OCI-M2 (cell line): ENCODE results near the gene TSHZ2.
"Not testable (repeated sequence)": the region's sequence is repeated elsewhere in the genome, so short reads cannot be mapped to it uniquely, and the experiment has no call there.

ENCODE experiments used
- DNase-seq: peaks from one replicate; lab custom pipeline; 2025; ENCODE audit not compliant: unreplicated experiment; lab: John Stamatoyannopoulos, UW

The TSHZ2 gene

DNA sequence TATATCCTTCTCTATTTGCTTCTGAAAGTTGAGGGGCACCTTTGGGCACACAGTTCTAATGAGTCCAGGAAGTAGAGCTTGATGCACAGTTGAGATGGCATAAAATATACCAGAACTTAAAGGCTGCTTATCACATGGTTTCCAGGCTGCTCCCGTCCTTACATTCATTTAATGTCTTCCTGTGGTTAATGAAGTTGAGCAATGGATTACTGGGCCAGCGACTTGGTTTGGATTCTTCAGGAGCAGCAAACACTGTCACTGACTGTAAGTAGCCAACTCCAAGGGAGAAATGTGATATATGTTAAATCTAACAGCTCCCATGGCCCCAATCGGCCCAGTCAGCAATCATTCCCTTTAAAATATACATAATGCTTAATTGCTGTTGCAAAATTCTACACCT is 9.0 kb upstream of the TSHZ2 start:
- no peak for DNase-seq

DNA sequence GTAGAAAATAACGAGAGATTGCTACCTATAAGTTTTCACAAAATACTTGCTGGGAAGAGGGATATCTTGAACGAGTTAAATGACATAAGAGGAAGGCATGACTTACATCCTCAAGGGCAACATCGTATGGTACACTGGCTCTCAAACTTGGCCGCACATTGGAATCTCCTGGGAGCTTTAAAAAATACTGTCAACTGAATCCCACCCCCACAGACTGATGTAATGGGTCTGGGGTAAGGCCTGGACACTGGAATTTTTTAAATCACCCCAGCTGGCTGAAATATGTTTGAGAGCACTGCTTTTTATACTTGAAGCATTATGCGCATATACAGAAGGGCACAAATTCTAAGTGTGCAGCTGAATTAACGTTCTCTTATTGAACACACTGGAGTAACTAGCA is 8.0 kb upstream of the TSHZ2 start:
- no peak for DNase-seq

DNA sequence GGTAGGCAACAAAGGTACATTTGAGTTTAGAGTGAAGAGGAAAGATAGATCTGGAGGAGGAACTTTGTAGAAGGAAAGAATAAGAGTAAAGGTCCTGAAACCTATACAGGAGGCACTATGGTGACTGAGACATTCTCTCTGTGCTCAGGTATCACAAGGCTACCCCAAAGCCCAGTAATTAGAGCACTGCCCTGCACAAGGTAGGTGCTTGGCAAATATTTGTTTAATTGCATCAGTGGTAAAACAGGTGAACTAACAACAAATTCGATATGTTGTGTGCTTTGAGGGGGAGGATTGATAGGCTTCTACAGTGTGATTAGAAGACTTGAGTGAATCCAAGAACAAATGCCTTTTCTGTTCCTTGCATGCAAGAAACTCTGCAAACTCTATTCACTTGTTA is 6.8 kb upstream of the TSHZ2 start:
- no peak for DNase-seq

DNA sequence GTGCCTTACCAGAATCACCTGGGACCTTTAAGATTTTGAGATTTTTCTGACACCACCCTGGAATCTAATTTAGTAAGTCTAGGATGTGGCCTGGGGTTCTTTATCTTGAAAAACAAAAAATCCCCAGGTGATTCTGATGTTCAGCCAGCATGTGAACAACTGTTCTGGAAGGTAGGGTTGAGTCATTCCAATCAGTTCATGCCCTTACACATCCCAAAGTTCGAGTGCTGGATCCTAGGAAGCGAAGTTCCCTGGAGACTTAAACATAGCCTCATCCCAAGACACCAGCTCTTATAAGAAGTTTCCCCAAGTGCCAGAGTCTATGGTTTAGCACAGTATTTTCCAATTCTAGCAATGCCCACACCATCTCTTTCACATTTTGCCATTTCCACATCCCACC is 6.3 kb upstream of the TSHZ2 start:
- DNase-seq, result no peak

DNA sequence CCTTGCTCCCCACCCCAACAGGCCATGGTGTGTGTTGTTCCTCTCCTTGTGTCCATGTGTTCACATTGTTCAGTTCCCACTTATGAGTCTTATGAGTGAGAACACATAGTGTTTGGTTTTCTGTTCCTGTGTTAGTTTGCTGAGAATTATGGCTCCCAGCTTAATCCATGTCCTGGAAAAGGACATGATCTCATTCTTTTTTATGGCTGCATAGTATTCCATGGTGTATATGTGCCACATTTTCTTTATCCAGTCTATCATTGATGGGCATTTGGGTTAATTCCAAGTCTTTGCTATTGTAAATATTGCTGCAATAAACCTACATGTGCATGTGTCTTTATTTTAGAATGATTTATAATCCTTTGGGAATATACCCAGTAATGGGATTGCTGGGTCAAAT is 5.6 kb upstream of the TSHZ2 start:
- not testable (repeated sequence) for DNase-seq

DNA sequence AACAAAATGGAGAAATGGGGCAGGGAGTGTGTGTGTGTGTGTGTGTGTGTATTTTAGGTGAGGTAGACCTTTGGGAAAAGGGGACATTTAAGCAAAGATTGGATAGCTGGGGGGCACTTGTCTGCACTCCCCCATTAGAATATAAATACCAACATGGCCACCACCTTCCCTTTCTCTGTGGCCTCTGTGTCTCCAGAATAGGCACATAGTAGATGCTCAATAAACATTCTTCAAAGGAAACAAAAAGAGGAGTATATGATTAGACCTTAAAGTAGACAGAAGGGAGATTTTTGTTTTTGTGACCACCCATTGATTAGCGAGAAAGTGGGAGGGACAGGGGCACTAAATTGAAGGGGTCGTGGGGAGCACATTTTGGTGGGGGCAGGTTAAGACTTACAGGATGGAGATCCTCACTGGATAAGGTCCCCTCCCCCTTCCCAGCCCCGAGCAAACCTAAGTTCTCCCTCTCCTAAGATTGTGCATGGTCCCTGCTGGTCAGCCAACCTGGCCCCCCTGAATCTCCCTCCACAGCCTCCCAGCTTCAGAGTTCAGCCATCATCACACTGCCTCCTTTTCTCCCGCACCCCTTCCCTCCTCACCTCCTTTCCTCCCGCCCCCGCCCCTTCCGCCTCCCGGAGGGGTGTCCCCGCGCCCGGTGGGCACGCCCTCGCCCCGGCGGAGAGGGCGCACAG is 514 bp upstream of the TSHZ2 start:
- no peak for DNase-seq

DNA sequence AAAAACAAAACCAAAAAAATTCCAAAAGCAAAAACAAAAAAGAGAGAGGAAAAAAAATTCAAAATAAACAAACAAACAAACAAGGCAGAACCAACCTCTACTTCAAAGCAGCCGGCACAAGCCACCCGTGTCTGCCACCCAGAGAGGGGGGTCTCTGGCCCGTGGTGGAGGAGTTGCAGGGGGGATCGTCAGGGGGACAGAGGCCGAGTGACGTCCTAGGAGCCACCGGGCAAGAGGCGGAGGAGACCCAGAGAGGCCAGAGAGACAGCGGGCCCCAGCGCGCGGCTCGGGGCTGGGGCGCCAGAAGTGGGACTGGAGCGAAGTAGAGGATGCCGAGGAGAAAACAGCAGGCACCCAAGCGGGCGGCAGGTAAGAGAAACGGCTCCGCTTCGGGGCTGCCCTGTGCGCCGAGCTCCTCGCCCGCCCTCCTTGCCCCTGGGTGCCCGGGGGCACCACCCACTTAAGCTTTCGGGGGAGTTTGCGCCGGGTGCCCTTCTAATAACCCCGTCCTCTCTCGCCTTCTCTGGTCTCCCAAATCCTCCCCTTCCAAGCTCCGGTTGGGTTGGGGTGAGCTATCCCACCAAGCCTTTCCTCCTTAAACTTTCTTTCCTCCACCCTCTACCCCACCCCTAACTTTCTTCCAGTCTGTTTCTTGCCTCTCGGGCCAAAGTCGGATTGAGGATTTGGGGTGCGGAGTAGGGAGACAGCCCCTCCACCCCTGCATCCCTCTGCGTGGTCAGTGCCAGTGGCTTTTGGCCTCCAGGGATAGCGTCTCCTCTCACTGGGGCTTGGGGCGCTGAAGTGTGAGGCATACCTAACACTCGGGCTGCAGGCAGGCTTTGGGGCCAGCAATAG is 1.0 kb downstream of the TSHZ2 start:
- DNase-seq, result no peak

DNA sequence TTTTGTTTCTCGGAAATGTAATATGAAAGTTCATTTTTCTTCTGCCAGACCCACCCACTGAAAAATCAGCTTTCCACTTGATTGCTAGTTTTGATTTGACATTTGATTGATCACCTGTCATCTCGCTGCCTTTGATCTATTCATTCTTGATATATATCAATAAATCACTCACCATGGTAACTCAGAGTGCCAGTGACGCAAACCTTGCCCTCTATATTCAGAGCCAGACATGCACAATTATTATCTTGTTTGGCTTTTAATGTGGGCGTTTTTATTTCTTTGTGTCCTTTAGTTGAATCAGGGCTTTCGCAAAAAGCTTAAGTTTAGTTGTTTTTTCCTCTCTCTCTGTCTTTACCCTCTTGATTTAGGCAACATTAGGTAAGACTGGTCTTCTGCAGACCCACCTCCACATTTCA is 2.0 kb downstream of the TSHZ2 start:
- DNase-seq, result no peak

DNA sequence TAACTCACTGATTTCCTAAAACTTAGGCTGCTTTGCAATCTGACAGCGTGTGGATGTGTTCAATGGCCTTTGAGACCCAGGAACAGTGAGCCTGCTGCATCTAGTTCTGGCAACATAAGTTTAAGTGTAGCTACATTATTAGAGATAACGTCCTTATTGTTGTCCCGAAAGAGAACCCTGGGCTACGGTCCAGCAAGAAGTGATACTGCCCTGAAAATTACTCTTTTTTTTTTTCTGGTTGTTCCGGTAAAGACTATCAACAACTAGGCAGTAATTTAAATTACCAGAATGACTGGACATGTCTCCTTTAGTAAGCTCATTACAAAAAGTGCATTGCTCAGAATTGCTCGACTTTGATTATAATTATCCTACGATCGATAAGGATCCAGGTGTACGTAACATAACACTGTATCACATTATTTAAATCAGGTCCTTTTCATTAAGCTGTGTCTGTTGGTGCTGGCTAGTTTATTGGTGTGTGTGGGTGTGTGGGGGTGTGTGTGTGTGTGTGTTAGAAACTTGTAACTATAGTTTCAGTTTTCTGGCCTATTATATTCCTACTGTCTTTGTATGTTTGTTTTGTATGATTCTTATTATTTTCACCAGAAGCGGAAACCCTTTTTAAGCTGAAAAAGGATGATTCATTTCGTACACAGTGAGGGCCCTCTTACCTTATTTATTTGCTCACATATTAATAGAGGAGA is 3.0 kb downstream of the TSHZ2 start:
- no peak for DNase-seq

DNA sequence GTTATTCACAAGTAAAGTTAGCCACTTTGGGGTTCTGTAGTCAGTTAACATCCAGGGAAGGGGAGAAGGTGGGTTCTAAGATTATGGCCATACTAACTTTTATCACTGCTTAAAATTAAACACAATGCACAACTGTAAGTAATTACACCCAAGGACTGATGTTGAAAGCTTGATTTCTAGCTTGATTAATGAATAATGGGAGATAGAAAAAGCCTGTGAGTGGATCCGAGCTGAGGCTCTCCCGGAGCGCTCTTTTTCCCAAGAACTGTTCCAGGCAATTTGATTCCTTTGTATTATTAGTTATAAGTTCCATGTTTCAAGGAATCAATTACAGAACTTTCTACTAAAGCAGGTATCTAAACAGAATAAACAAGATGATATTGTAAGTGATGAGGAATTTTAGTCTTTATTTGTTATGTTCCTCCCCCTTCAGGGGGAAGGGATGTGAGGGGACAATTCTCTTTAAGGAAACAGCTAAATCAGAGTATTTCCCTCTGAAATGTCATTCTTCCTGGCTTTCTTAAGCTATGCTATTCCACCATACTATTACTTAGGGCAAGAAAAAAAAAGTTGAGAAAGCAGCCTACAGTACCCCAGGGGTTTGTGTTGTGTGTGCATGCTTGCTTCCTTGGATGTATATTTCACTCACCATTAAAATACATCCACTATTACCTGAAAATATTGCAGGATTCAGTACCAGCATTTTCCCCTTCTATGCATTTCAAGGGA is 3.8 kb downstream of the TSHZ2 start:
- DNase-seq, result no peak

DNA sequence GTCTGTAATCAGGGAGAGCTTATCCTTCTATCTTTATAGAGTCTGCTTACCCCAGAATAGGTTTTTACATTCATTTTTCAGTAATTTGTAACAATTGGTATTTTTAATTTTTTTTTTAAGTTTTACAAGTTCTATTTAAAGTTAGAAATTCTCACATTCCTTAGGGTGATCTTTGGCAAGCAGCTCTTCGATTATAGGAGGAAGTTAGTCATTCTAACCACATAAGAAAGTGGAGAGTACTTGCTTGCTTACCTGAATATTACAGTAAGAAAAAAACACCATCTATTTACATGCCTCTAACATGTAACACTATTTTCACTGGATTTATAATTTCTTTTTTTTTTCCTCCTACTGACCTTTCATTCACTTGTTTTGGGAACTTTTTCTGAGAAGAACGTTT is 6.7 kb downstream of the TSHZ2 start:
- DNase-seq, result no peak

DNA sequence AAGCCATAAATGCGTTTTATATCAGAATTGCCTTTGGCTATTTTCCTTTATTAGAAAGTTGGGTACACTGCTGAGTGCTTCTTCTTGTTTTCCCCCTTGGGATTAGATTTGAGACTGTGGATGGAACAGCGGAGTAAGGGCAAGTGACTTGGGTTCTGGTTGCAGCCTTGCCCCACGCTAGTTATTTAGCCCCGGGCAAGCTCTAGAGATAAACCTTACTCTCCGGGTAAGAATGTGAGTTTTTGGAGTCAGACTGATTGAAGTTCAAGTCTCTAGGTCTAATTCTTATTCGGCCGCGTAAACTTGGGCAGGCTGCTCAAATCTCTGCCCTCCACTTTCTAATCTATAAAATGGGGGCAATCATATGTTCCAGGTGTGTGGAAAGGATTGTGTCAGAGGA is 8.9 kb downstream of the TSHZ2 start:
- no peak for DNase-seq

DNA sequence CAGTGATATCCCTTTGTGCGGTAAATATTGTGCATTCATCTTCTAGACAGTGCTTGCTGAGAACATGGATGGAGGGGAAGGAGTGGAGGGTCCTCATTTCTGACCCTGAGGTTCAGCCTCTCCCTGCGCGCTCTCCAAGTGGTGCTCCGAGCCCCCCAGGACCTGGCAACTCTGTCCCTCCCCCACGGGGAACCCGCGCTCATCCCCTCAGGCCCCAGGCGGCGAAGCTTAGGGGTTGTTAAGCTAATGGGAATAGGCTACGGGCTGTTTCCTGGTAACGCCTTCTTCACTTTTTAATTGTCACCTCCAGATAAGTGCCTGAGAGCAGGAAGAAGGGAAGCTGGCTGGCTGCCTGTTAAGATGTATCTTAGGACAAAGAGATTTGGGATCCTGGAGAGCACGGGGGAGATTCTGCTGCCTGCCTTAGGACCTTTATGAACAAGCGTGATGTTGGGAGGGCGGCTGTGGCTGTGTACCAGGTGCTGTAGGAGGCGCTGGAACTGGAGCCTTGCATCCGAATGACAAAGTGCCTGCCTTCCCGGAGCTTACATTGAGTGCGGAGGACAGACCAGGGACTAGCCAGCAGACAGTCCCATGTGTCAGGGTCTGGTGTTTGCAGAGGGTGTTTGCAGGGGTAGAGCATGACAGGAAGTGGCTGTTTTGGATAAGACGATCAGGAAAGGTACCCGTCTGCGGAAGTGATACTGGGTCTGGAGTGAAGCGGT is 11.7 kb downstream of the TSHZ2 start:
- no peak for DNase-seq

DNA sequence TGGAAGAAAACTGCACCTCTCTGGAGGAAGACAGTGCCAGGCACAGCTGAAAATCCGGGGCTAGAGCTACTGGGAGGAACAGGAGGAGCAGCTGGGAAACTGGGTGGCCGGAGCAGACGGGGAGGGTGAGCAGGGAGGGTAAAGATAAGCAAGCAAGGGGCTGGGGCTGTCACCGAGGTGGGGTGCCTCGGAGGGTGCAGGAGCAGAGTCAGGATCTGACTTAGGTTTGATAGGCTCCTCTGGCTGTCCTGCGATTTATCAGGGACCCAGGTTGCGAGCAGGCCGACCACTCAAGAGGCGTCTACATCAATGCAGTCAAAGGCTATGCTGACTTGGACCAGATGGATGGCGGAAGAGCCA is 12.3 kb downstream of the TSHZ2 start:
- DNase-seq, result no peak

DNA sequence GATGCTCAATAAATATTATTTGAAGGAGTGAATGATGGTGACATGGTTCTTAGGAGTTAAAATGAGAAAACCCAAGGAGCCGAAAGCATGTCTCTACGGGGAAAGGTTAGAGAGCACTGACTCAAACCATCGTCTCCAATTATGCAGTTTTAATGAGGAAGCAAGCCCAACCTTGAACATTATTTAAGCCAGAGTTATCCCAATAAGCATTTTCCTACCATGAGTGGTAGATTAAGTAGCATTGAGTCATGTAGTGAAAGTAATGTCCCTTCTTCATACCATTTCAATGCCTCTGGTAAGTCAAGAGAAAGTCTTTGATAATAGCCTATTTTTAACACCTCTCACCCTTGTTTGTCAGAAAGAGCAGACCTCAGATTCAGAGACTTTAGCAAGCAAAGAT is 13.5 kb downstream of the TSHZ2 start:
- no peak for DNase-seq

DNA sequence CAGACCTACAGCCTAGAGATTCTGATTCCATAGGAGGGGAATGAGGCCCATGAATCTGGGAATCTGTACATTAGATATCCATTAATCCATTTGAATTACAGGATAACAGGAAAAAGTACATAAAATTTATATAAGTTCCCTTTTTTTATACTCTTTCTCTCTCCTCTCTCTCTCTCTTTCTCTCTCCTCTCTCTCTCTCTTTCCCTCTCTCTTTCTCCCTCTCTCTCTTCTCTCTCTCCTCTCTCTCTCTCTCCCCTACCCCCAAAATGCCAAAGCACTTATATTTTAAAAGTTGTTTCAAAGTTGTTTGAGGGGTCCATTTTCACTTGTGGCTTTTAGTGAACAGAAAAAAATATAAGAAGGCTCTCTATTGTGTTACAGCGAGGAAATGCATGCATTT is 15.1 kb downstream of the TSHZ2 start:
- DNase-seq, result no peak

DNA sequence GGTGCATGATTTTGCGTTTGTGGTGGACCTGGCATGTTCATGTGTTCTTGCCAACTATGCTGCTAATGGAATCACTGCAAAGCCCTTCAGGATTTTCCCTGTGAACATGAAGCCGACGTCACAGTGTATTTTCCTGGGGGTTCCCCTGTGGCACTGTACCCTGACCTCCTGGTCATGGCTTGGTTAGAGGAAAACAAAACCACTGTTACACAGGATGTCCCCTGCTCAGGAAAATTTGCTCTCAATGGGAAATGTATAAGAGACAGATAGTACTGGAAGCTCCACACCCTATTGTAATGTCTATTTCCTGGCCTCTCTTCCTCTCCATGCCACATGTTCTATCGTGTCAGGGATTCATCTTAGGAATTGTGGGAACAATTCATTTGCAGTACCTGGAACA is 19.7 kb downstream of the TSHZ2 start:
- no peak for DNase-seq

DNA sequence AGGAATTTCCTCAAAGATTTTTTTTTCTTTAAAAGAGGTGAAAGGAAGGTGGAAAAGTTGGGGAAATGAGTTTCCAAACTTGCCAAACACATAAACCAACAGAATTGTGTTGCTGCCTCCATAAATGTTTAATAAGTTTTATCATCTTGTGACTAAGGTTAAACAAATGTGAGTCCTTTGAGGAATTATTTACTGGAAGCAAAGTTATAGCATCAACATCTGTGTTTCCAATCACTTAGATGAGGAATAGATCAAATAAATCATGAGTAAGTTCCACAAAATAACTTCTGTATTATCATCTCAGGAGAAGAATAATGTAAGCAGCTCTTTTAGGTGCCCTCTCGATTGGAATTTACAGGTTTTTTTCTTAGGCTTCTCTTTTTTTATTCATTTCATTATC is 20.5 kb downstream of the TSHZ2 start:
- DNase-seq, result no peak

DNA sequence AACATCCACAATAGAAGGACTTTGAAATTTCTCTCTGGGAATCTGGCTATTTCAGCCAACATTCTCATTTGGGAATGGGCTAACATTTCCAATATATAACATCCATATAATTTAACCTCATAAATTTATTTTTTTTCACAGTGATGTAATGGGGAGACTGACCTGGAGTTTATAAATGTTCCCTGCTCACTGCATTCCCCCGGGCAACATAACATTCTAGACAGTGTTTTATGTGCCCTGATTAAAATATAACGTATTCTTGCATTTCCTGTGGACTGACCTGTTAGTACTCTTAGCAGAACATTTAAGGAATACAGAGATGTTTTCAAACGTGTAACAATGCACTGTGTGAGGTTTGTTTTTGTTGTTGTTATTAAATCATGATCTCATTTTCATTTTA is 20.9 kb downstream of the TSHZ2 start:
- DNase-seq, result no peak

DNA sequence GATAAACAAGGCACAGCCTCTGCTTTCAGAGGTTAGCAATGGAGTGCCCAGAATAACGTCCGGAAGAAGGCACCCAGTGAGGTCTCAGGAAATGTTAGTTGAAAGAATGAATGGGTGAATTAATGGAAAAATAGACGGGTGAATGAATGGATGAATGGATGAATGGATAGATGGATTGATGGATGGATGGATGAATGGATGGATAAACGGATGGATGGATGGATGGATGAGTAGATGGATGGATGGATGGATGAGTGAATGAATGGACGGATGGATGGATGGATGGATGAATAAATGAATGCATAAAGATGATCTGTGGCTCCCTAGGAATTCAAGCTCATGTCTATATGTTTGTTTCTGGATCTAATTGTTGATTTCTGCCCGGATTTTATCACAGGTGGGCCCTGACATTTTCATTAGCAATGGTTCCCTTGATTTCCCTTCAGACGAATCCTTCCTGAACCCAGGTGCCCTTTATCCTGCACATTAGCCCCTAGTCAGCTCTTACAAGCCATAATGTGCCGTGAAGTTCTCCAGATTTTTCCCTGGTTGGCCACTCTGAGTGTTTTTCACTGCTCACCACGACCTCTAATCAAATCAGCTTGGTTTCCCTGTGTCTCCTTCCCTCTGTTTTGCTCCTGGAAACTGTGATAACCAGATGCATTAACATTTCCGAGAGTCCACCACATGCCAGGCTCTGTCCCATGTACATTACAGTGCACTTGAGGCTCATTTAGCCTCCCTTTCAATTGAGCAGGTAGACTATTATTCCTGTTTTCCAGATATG is 22.2 kb downstream of the TSHZ2 start:
- DNase-seq, result no peak
